CD4-positive, alpha-beta T cell treated with Interleukin-6 at 100 ng/mL for 8 hours (primary cell): ENCODE measurements around the gene HNRNPAB.
"Not testable (repeated sequence)": the region's sequence is repeated elsewhere in the genome, so short reads cannot be mapped to it uniquely, and the experiment has no call there.

ENCODE experiments used
- DNase-seq: peaks from one replicate; pipeline ENCODE4 v3.0.0-alpha.2; 2020; ENCODE audit warnings: mixed read lengths, low spot score

Gene HNRNPAB

DNA sequence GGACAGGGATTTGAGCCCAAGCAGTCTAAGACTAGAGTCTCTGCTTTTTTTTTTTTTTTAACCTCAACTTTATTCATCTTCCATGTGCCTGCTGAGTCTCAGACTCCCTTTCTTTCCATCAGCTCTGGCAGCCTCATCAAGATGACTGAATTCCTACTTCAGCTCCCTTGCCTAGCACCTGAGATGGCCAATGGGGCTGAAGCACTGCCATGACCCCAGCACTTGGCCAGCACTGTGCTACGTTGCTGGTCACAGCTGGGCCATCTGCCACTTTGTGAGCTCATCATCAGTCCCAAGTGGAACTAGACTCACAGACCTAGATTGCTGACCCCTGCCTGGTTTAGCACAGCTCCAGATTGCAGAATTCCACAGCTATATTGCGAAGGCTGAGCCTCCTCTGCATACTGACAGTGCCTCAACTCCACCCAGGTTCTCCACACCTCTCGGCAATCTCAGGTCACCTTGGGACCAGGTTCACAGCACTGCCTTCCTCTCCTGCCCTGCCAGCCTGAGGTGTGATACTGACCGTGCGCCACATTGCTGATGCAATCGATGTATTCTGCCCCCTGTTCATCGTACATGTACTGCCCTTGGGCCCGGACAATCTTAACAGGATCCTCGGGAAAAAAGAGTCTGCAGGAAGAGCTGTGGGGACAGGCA lies 26.7 kb downstream of the HNRNPAB start:
- no peak for DNase-seq

DNA sequence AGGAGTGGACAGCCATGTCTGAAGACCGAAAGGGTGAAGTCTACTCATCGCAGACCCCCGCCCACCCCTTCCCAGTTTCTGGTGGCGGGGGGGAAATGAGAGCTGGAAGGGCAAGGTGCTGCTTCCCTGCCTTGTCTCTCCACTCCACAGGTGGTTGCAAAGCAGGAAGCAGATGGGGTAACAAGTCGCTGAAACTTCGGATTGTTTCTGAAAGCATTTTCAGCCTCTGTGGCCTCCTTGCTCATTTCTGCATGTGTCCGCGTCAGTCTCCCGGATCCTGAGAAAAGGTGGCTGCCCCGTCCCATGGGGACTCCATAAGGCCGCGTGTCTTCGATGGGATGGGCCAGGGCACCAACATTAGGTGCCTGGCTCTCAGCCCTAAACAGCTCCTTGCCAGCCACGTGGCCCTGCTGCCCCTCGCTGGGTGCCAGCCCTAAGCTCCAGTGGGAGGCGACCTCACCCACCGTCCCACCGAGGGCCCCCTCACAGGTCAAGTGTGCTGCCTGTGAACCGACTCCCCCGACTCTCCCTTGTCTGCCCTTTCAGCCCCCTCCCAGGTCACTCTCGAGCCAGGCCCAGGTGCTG lies 27.3 kb downstream of the HNRNPAB start:
- no peak for DNase-seq

DNA sequence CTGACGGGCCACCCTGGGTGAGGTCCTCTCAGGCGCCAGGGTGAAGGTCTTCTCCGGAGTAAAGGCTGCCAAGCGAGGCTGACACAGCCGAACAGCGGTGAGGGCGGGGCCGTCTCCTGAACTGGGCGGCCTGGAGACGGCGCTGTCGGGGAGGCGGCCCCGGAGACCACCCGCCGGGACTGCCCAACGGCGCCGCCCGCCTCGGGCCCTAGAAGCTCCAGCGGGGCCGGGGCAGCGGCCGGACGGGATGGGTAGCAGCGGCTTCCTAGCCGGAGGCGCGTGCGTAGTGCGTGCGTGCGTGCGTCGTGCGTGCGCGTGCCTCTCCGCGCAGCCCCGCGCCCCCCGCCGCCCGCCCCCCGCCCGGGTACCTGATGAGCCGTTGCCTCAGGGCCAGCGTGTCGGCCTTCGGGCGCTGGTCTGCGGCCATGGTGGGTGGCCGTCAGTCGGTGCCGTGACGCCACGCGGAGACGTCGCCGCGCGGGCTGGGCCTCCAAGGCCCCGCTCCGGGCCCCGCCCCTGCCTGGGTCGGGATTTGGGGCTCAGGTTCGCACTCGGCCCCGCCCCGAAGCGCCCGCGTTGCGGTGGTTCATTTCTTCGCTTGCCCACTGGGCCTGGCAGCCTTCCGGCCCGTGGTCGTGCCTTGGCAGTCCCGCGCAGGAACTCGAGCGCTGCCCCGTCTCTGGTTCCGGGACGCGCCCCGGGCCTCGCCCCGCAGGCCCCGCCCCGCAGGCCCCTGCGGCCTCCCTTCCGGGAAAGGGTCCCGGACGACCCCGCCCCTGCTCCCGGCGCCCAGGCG lies 28.0 kb downstream of the HNRNPAB start, which contains the start of gene PHYKPL:
Gene PHYKPL (minus strand): TSS at position 679 of the 796 bp plus-strand sequence. CDS start 252 bp downstream, at position 427.
- peak; percentile 66 for DNase-seq

DNA sequence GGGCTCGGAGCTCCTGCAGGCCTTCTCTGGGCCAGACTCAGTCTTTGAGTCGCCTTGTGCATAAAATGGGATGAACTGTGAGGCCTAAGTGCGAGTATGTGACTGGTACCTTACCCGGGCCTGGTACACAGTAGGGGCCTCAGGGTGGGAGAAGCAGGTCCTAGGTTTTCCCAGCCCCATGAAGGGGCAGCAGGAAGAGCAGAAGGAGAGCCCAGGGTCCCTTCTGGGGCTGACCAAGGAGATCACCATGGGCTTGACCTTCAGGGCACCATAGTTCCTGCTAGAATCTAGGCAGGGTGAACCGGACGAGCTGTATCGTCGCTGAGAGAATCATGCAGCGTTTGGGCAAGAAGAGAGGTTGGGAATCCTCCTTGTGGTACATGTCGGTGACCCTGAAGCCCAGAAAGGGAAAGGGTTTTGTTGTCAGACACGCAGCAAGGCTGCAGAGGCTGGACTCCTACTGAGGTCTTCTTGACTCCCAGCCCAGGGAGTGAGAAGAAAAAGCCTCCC lies 28.6 kb downstream of the HNRNPAB start:
- DNase-seq = no peak

DNA sequence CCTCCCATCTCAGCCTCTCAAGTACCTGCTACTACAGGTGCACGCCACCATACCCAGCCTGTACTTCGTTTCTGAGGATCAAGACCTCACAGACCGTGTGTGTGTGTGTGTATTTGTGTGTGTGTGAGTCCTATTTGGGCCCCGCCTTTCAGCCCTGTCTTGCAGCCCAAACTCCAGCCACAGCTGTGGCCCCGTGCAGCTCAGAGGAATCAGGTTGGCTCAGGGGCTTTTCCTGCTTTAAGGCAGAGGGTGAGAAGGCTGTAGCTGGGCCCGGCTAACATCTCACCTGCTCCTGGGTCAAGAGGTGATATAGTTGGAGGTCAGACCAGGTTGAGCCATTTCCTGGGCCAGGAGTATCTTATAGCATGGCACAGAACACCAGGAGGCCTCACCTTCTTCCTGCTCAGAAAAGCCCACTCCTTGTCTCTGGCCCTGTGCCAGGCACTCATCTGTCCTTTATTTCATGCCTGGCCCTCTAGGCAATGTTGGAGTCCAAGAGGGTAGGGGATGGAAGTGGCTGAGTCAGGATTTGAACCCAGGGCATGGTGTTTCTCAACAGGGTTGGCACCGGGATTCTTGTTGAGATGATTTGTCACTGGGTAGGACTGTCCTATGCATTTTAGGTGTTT lies 29.9 kb downstream of the HNRNPAB start:
- DNase-seq = no peak

DNA sequence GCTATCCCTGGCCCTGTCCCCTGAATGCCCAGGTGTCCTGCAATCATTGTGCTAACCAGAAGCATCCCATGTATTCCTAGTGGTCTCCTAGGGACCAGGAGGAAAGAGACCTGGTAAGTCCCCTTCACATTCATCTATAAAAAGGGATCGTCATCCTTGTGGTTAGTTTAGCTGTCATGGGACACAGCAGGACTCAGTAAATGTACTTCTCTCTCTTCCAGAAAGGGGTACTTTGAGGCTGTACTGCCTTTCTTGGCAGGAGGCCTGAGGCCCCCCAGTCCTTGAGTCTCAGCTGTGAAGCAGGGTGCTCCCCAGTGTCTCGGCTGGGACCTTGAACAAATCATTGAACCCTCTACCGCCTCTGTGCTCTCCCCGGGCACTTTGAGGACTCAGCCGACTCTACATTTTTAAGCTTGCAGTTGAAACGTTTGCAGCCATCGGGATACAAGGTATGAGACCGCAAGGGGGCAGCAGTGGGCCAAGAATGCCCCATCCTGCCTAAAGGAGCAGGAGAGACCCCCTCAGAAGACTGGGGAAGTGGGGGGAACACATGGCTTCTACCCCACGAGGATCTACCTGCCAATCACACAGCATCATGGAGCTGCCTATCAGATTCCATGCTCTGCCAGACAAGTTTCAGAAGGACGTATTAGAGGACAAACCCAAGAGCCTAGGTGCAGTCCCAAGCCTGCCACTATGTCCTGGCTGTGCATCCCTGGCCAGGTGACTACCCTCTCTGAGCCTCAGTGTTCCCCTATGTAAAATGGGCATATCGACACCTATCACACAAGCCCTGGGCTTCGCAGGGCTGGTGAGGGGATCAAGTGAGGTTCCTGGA lies 30.6 kb downstream of the HNRNPAB start:
- peak; percentile 70 for DNase-seq

DNA sequence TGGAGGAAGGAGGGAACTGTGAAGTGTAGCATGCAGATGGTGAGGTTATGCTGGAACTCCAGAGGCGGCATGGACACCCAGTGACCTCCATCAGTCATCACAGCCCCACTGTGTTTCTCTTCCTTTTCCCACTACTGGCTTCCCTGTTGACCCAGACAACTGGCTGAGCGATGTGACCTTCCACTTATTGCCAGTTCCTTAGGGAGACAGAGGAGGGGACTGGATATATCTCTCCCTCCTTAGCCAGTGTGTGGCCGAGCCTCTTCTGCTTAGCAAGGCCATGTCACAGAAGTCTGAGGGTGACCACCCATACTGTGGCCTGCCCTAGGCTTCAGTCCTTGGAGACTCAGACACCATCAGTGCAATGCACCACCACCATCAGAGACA lies 31.2 kb downstream of the HNRNPAB start:
- no peak for DNase-seq

DNA sequence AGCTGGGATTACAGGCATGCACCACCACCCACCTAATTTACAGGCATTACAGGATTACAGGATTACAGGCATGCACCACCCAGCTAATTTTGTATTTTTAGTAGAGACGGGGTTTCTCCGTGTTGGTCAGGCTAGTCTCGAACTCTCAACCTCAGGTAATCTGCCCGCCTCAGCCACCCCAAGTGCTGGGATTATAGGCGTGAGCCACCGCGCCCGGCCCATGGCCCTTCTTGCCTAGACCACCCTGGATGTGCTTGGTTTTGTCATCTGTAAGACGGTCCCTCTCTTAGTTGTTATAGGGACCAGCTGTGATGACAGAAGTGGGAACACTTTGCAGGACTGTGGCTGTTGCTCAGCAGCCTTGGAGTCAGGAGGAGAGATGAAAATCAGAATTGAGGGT lies 31.8 kb downstream of the HNRNPAB start:
- no peak for DNase-seq

DNA sequence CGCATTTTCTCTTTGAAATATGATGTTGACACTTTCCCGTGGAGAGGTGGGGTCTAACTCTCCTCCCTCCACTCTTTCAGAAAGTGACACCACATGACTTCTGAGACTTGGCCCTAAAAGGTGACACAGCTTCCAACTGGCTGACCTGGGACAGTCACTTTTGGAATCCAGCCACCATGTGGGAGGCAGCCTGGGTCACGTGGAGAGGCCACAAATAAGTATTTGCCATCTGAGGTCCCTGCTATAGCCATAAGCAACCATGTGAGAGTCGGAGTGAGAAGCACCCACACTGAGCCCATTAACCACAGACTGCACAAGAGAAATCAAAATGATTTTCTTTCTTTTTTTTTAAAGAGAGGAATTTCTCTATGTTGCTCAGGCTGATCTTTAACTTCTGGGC lies 32.3 kb downstream of the HNRNPAB start:
- no peak for DNase-seq

DNA sequence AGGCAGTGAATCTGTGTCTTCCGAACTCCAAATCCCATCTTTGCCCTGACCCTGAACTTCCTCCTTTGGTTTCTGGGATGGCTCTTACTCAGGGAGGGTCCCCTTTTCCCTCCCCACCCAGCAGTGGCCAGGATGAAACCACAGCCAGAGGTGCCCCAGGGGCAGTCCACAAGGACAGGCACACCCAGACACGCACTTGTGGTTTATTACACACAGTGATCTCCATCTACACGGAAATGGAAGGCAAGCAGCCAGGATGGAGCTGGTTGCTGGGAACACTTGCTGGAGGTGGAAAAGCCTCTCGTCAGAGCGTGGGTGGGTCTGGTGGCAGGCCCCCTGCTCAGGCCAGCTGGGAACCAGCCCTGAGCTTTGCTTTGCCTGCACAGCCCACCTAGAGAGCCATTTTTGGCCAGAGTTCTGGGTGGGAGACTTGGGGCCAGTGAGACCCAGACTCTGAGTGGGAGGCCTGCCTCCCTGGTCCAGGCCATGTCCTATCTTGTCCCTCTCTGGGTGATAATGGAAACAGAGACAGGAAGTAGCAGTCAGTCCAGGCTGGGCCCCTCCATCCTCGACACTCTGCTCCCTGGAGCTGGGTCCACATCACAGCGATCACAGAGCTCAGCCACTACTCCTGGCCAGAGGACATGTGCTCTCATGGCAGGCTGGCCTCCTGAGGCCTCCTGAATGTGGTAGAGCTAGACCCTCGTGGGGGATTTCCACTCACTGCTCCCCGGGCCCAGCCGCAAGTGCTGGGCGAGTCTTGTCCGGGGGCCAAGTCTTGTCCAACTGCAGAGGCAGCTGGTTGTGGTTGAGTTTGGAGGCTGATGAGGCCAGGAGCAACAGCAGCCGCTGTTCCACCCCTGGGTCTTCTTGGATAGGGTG lies 33.3 kb downstream of the HNRNPAB start:
- no peak for DNase-seq

DNA sequence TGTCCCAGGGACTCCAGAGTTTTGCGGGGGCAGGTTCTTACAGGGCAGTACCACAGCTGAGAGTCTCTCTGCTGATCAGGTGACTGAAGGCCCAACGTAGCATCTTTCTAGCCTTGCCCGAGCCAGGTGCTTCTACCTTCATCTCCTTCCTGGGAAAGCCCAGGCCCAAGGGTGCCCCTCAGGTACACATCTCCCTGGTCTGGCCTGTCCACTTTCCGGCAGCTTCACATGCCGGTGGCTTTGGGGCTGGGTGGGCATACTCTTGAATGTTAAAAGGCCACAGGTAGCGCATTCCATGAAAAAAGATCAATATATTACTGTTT lies 33.9 kb downstream of the HNRNPAB start:
- DNase-seq = no peak

DNA sequence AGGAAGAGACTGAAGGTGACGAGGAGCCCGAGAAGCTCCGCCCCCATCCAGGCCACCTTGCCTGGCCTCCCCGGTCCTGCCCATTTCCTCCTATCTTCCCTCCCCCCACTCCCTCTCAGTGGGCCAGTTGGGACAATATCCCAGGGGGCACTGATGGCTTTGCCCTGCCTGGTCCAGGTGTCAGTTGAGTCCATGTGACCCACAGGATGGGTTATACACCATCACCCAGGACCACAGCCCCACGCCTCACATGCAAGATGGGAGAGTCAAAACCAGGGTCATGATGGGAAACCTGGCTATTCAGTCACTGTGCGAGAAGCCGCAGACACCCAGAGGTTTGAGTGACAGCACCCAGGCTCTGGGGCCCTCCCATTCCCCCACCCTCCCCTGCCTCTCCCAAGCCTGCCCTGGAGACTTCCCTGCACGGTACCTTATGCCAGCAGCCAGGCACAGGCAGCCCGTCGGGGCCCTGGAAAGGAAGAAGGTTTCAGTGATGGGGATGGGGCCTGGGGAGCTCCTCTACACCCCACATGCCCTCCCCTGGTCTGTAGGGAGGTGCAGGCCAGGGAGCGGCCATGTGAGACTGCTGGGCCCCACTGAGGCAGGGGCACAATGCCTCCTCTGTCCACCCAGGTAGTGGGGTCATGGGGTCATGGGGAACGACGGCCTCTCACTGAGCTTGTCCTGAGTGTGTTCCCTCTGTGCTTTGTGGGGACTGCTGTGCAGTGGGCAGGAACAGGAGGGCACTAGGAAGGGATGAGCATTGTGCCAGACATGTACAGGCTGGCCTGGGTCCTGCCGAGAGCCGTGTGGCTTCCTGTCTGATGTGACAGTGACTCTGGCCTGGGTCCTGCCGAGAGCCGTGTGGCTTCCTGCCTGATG lies 34.6 kb downstream of the HNRNPAB start:
- no peak for DNase-seq

DNA sequence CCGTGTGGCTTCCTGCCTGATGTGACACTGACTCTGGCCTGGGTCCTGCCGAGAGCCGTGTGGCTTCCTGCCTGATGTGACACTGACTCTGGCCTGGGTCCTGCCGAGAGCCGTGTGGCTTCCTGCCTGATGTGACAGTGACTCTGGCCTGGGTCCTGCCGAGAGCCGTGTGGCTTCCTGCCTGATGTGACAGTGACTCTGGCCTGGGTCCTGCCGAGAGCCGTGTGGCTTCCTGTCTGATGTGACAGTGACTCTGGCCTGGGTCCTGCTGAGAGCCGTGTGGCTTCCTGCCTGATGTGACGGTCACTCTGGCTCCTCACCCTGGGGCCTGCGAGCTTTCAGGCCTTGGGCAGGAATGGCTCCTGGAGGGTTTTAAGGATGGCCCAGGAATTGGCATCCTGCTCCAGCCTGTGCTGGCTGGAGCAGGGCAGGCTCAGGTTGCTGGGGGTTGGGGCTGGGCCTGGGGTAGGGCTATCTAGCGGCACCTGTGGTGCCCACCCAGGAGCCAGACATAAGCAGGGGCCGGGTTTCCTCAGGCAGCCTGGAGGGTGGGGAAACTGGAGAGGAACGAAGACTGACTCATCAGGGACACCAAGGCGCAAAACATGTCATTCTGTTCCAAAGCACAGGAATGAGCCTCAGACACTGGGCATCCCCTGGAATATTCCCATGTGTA lies 35.4 kb downstream of the HNRNPAB start:
- not testable (repeated sequence) for DNase-seq

DNA sequence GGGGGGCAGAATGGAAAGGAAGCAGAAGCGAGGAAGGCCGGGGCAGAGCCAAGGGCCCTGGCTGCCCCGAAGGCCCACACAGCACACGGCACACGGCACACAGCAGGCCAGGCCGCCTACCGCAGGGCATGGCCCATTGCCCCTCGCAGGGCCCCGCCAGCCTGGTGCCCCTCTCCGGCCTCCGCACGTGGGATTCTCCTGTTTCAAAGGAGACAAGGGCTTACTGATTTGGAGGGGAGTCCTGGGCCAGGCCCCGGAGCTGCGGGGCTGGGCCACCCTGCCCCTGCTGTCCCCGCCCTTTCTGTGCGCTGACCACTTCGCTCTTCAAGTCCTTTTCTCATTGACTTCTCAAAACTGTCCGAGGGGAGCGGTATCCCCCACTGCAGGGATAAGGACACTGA lies 36.0 kb downstream of the HNRNPAB start:
- DNase-seq = no peak

DNA sequence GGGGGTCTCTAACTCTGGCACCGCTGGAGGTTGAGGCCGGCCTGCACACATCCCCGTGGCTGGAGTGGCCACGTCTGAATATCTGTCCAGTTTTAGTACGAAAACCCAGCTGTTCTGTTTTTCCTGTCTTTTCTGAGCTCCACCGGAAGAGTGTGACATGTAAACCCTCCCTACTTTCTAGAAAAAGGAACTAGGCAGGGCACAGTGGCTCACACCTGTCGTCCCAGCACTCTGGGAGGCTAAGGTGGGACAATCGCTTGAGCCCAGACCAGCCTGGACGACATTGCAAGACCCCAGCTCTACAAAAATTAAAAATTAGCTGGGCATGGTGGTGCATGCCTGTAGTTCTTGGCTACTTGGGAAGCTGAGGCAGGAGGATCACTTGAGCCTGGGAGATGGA lies 36.4 kb downstream of the HNRNPAB start:
- DNase-seq = no peak

DNA sequence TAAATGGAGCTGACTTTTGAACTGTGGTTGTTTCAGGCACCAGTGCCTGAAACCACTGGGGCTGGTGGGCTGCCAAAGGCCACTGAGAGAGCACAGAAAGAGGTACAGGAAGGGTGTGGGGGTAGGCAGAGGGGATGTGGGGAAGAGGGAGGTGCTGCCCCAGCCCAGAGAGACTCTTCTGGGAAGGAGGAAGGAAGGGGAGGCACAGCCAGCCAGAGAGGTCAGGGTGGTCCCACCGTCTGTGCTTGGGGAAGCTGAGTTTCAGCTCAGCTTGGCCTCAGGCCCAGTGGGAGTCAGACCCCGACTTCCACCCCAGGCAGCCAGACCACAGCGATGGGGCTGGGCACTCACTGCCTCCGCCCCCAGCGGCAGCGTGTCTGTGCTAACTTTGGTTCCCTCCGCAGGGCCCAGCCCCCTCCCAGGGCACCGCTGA lies 36.9 kb downstream of the HNRNPAB start:
- DNase-seq = no peak

DNA sequence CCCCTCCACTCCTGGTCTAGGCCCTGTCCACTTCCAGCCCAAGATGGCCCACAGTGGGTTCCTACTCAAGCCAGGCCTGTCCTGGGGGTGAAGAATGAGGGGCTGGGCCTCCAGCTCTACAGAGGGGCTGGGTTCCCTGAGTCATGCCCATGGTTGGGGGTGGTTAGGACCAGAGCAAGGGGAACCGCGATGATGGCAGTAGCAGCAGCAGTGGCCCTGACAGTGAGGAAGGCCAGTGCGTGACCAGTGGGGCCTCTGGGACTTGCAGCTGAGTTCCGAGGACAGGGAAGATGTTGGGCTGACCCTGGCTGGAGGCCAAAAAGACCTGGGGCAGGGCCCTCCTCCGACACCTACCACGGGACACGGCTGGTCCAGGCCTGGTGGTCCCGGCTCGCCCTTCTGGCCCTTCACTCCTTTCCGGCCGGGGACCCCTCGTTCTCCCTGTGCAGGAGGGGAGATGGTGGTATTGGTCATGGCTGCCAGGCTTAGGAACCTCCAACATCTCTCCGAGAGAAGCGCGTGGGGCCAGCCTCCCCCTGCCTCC lies 37.4 kb downstream of the HNRNPAB start:
- no peak for DNase-seq

DNA sequence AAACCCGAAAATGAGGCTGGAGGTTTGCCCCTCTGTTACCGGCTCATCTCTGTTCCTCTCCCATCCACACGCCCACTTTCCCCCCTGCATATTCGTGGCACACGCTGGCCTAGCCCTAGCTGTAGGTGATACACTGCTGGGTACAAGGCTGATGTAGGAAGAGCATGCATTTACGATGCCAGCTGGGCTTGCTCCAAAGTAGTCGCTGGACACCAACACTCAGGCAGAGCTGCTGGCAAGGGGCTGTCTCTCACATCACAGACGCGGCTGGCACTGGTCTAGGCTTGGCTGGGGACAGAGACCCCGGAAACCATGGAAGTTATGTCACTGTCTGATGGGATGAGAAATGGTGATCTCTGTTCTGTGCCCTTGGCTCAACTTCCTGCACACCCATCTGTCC lies 38.1 kb downstream of the HNRNPAB start:
- no peak for DNase-seq

DNA sequence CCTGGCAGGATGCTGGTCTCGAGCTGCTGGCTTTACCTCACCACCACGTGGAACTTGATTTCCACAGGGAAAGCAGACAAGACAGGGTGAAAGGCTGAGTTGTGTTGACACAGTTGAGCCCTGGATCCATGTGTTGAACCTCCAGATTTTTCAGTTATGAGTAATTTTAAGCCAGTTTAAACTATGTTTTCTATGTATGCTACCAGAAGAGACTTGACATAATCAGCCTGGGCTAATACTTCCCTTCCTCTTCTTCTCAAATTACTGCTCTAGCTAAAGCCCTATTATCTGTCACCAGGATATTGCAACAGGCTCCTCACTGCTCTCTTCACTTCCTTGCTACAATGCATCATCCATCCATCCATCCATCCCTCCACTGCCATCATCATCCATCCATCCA lies 40.2 kb downstream of the HNRNPAB start:
- no peak for DNase-seq
